Measurements from ENCODE around the gene SPDYE4.

- no peak for TF ChIP-seq CTCF (IDR thresholded peaks at IDR 0.05; ENCODE audit: low read depth, low read length, poor library complexity, severe bottlenecking)
- no peak for TF ChIP-seq EZH2phosphoT487 (IDR thresholded peaks at IDR 0.05; ENCODE audit: borderline replicate concordance, low read length)
These were observed 21.6 kb downstream of the SPDYE4 start for GRCh38 chr17:8736796-8737195.

Measured in DOHH2 (cell line).